Naive B cell (primary cell): ENCODE data around the gene SLC25A33. TPM values are rescaled to one million over a fixed set of nuclear protein-coding genes. Genes with fewer than 3 reads are reported as not detected.

ENCODE experiments used
- ATAC-seq, 2 donors: fragments of 150-1000 bp; cut with Tn5 transposase; 2 replicates each; pipeline ENCODE4 v1.10.0; 2021; ENCODE audit warnings: low read depth in 2 of 2, mild to moderate bottlenecking in 2 of 2, moderate library complexity in 2 of 2
- DNase-seq: peaks from one replicate; pipeline ENCODE4 v3.0.0; 2022
- H3K27ac Mint-ChIP-seq, 6 donors: one replicate each; pipeline ENCODE4 v1.8.0; 2020 to 2022; ENCODE audit warnings: mild to moderate bottlenecking in 6 of 6, mixed read lengths in 6 of 6, moderate library complexity in 5 of 6, inconsistent platforms in 2 of 6
- H3K27me3 Mint-ChIP-seq, 3 donors: one replicate each; pipeline ENCODE4 v1.8.0; 2021 to 2022; ENCODE audit warnings: mixed read lengths in 3 of 3, mild to moderate bottlenecking in 1 of 3
- H3K36me3 Mint-ChIP-seq, 2 donors: one replicate each; pipeline ENCODE4 v1.8.0; 2020 to 2022; ENCODE audit warnings: mixed read lengths in 2 of 2, inconsistent platforms in 1 of 2, mild to moderate bottlenecking in 1 of 2
- H3K4me1 Mint-ChIP-seq, 3 donors: one replicate each; pipeline ENCODE4 v1.8.0; 2020 to 2022; ENCODE audit warnings: mixed read lengths in 3 of 3, inconsistent platforms in 1 of 3, mild to moderate bottlenecking in 1 of 3, moderate library complexity in 1 of 3
- H3K4me3 Mint-ChIP-seq, 8 donors: one replicate each; pipeline ENCODE4 v1.8.0; 2020 to 2022; ENCODE audit warnings: mild to moderate bottlenecking in 8 of 8, mixed read lengths in 8 of 8, moderate library complexity in 8 of 8, inconsistent platforms in 2 of 8
- H3K9me3 Mint-ChIP-seq, 7 donors: one replicate each; pipeline ENCODE4 v1.8.0; 2020 to 2022; ENCODE audit warnings: mixed read lengths in 7 of 7, mild to moderate bottlenecking in 5 of 7, inconsistent platforms in 2 of 7, moderate library complexity in 1 of 7
- polyA plus RNA-seq, 6 donors: library from polyadenylated mRNA; unstranded; fragments of 300-500 nt; fragmentation: Illumina TruSeq; gene quantifications; one replicate each; pipeline ENCODE4 v1.2.3, GENCODE V29; 2021; ENCODE audit warnings: low read depth in 6 of 6

Gene SLC25A33
- polyA plus RNA-seq, 6 donors from 2014 or later, result 6.3 to 8.7 (median 8.1) TPM

DNA sequence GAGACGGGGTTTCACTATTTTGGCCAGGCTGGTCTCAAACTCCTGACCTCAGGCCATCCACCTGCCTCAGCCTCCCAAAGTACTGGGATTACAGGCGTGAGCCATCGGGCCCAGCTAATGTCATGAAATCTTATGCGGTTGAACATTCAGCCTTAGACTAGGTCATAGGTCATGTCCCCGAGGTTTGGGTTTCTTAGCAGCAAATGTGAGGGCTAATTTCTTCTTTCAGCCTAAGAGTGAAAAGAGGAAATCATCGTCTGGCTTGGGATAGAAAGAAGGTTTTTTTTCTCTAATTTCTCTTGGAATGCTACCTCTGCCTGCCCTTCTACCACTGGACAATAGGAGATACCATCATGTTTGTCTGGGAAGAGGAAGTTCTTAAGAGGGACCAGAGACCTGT lies 94.2 kb downstream of the SLC25A33 start:
- Mint-ChIP-seq H3K27me3 (no peaks in the 10 kb centered on the region), H3K9me3 (peaks cover 0 to 2% (median 0%) of the 10 kb centered on the region in 7 donors), H3K4me3 (peak overlapping the region in 2 of 8 donors; percentile 9 to 47), H3K4me1 (peaks cover 39 to 90% (median 71%) of the 10 kb centered on the region in 3 donors), H3K27ac (peak overlapping the region in 3 of 6 donors; percentile 44 to 75 (median 71)), H3K36me3 (peaks cover 4 to 8% of the 10 kb centered on the region in 2 donors)
- DNase-seq (no peak), ATAC-seq (no peak)

DNA sequence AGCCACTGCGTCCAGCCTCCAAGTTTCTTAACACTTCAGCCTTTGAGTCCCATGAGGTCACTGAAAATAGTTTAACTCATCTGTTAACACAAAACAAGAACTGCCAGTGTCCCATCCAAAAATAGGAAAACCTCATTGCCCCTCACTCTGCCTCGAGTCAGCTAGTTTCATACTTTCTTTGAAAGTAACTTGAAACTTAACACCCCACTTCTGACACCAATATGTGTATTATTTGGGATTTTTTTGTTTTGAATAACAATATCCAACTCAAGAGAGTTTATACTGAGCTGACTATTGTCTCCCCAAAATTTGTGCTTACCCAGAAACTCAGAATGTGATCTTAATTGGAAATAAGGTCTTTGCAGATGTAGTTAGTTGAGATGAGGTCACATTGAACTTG lies 95.3 kb downstream of the SLC25A33 start:
- peak overlapping the region in 5 of 6 donors; percentile 38 to 82 (median 39) for H3K27ac Mint-ChIP-seq
- ATAC-seq (no peak), DNase-seq (no peak)
- H3K36me3 Mint-ChIP-seq, result peaks cover 4 to 8% of the 10 kb centered on the region in 2 donors
- H3K4me1 Mint-ChIP-seq, result peaks cover 35 to 91% (median 71%) of the 10 kb centered on the region in 3 donors
- H3K4me3 Mint-ChIP-seq, result peak overlapping the region in 2 of 8 donors; percentile 13 to 35
- no peaks in the 10 kb centered on the region for H3K27me3 Mint-ChIP-seq
- H3K9me3 Mint-ChIP-seq, result peaks cover 0 to 2% (median 0%) of the 10 kb centered on the region in 7 donors

Other genes starting within 250 kb of the SLC25A33 start
- gene SPSB1, start 246.6 kb upstream of the SLC25A33 start, polyA plus RNA-seq, result 1 to 10 TPM in 3 of 6 donors, under 1 TPM in 2, not detected in 1; 0.61 to 2.2 (median 1.2) TPM
- gene TMEM201, start 49.4 kb downstream of the SLC25A33 start, polyA plus RNA-seq, result 1 to 10 TPM in 4 of 6 donors, under 1 TPM in 2; 0.89 to 3.5 (median 1.2) TPM
- gene PIK3CD, start 112.3 kb downstream of the SLC25A33 start, polyA plus RNA-seq, result 100 to 1,000 TPM in 1 of 6 donors, 10 to 100 TPM in 5; 29.6 to 105 (median 58.0) TPM